Hepatocyte (in vitro differentiated cells): ENCODE measurements around the gene TBC1D8.

ENCODE experiments used
- CTCF ChIP-seq: fragments of 200-600 bp; sonication (generic); IDR thresholded peaks from 2 replicates; pipeline ENCODE4 v1.5.1; 2016; ENCODE audit warnings: antibody characterized with exemption, mild to moderate bottlenecking; ENCODE audit not compliant: poor library complexity
- EZH2 ChIP-seq: fragments of 200-600 bp; sonication (generic); IDR thresholded peaks from 2 replicates; pipeline ENCODE4 v1.6.1; 2016; ENCODE audit warnings: antibody characterized with exemption, mild to moderate bottlenecking, borderline replicate concordance
- EZH2phosphoT487 ChIP-seq: fragments of 200-600 bp; sonication (generic); IDR thresholded peaks from one replicate; pipeline ENCODE4 v1.6.1; 2018; ENCODE audit warnings: antibody characterized with exemption, mild to moderate bottlenecking, low read depth, moderate library complexity; ENCODE audit not compliant: unreplicated experiment, severe bottlenecking

- no peak for TF ChIP-seq CTCF
- TF ChIP-seq EZH2: no peak
- TF ChIP-seq EZH2phosphoT487: no peak
These were observed 180.0 kb downstream of the TBC1D8 start for GRCh38 chr2:100971221-100971620.
